ENCODE data around the gene PSMB7. TPM values are rescaled to one million over a fixed set of nuclear protein-coding genes. Genes with fewer than 3 reads are reported as not detected.
A peak's percentile ranks its signal among the peaks of the same experiment; 100 is the strongest.

Gene PSMB7
- total RNA-seq, 1 experiment from 2014 or later: 216 TPM

DNA sequence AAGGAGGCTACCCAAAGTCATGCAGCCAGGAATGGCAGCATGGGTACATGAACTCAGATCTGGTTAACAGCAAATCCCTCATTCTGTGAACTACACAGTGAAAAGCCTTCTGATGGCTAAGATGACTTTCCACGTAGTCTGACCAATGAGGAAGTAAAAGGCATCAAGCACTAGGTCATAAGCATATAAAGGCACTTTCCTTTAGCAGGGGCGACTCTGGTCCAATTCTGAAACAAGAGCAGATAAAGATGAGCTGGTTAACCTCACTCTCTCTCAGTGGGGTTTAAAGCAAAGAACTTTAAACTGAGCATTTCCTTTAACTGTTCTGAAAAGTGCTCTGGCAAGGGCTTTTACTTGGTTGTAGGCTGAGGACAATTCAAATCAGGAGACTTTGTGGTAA, 21.1 kb downstream of the PSMB7 start:
- peaks cover 22% of the 10 kb centered on the region for H3K4me1 ChIP-seq
- no peak overlapping the region for H3K4me3 Mint-ChIP-seq (ENCODE audit: unreplicated experiment)

DNA sequence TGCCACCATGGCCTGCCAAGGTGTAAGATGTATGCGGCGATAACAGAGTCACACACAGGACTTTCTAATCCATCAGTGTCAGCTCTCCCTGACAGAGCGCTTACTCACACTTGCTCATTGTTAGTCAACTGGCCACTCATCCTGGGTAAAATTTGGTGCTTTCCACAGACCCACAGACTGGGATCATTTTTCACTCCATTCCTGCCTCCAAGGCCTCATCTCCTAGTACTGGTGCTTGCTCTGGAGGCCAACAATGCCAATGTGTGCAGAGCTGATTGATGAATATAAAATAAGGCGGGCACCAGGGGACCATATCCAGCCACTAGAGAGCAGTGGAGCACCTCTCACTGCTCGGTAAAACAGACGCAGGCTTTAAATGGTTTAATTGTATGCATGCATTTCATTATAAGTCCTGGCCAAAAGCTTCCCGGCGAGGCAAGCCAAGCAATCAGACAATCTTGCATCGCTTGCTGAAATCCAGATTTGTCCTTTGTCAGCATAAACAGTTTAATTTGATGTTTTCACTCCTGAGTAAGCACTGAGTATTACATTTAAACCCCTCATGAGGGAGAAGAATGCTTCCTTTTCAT, 22.3 kb downstream of the PSMB7 start:
- H3K9me3 ChIP-seq: no peaks in the 10 kb centered on the region
- no peaks in the 10 kb centered on the region for H3K27me3 ChIP-seq (replicated peaks; ENCODE audit: control insufficient read depth, insufficient read depth, low read length)
- Mint-ChIP-seq H3K27me3 (ENCODE audit: insufficient read depth, unreplicated experiment) (no peaks in the 10 kb centered on the region), H3K27ac (ENCODE audit: unreplicated experiment) (no peak overlapping the region), H3K4me3 (ENCODE audit: unreplicated experiment) (no peak overlapping the region), H3K9me3 (ENCODE audit: unreplicated experiment) (no peaks in the 10 kb centered on the region), H3K36me3 (ENCODE audit: insufficient read depth, unreplicated experiment) (peaks cover 46% of the 10 kb centered on the region), H3K4me1 (ENCODE audit: low read depth, unreplicated experiment) (peaks cover 34% of the 10 kb centered on the region)
- CTCF ChIA-PET: no interaction called here
- peaks cover 3% of the 10 kb centered on the region; the same call in 1 of the 2 replicates for H3K36me3 ChIP-seq (ENCODE audit: control insufficient read depth, insufficient read depth, low read length)
- no peak overlapping the region for H3K4me3 ChIP-seq (ENCODE audit: low read depth, low read length)
- no peak for DNase-seq
- H3K4me1 ChIP-seq: peaks cover 28% of the 10 kb centered on the region
- BruUV-seq (replicated peaks): no TSS peak
- POLR2A ChIA-PET: no interaction called here
- intact Hi-C loops (cut with micrococcal nuclease; ENCODE audit: unreplicated experiment): no loop called here
- peak in 1 of 2 experiments; percentile 24 for TF ChIP-seq CTCF (IDR thresholded peaks at IDR 0.05; ENCODE audit: insufficient read depth in 1 of 2, low read depth in 1 of 2, low read length in 1 of 2, severe bottlenecking in 1 of 2, unreplicated experiment in 1 of 2)

More for the DNA sequence above, 21.1 kb downstream of the PSMB7 start:
- no peak for DNase-seq
- CTCF ChIA-PET: no interaction called here
- Histone ChIP-seq H3K36me3 (ENCODE audit: control insufficient read depth, insufficient read depth, low read length) (peaks cover 3% of the 10 kb centered on the region; the same call in 1 of the 2 replicates), H3K9me3 (no peaks in the 10 kb centered on the region), H3K27me3 (replicated peaks; ENCODE audit: control insufficient read depth, insufficient read depth, low read length) (no peaks in the 10 kb centered on the region), H3K4me3 (ENCODE audit: low read depth, low read length) (no peak overlapping the region)
- H3K27ac Mint-ChIP-seq (ENCODE audit: unreplicated experiment): no peak overlapping the region
- BruUV-seq (replicated peaks): no TSS peak
- POLR2A ChIA-PET: no interaction called here
- H3K9me3 Mint-ChIP-seq (ENCODE audit: unreplicated experiment): no peaks in the 10 kb centered on the region
- H3K36me3 Mint-ChIP-seq (ENCODE audit: insufficient read depth, unreplicated experiment): peaks cover 41% of the 10 kb centered on the region
- H3K27me3 Mint-ChIP-seq (ENCODE audit: insufficient read depth, unreplicated experiment): no peaks in the 10 kb centered on the region
- TF ChIP-seq CTCF (IDR thresholded peaks at IDR 0.05; ENCODE audit: insufficient read depth in 1 of 2, low read depth in 1 of 2, low read length in 1 of 2, severe bottlenecking in 1 of 2, unreplicated experiment in 1 of 2): no peak
- H3K4me1 Mint-ChIP-seq (ENCODE audit: low read depth, unreplicated experiment): peaks cover 22% of the 10 kb centered on the region
- intact Hi-C loops (cut with micrococcal nuclease; ENCODE audit: unreplicated experiment): no loop called here

DNA sequence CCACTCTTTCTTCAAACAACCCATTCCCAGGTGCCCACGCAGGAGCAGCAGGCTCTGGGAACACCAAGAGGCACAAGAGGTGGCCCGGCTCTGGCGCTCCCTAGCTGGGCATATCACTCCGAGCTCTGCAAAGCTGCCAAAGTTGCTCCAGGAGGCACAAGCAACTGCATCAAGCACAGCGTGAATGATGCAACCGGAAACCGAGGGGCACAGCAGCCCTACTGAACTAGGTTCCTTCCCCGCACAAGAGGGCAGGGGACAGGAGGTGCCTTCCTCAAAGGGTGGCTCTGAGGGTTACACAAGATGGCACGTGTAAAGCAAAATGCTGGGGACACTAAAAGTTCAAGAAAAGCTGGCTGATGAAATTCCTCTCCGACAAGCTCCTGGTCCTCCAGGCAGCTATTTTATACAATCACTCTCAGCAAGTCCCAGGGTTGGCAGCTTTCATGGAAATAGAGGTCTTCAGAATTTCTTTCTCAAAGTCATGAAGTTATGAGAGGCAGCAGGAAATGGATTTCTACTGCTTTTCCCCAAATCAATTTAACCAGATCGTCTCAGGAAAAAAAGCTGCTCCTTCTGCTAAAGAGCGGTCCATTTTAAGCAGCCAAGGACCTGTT, 22.9 kb downstream of the PSMB7 start:
- H3K4me3 Mint-ChIP-seq (ENCODE audit: unreplicated experiment): no peak overlapping the region
- peaks cover 40% of the 10 kb centered on the region for H3K4me1 Mint-ChIP-seq (ENCODE audit: low read depth, unreplicated experiment)
- intact Hi-C loops (cut with micrococcal nuclease; ENCODE audit: unreplicated experiment): no loop called here
- H3K36me3 ChIP-seq (ENCODE audit: control insufficient read depth, insufficient read depth, low read length): peaks cover 3% of the 10 kb centered on the region; the same call in 1 of the 2 replicates
- no TSS peak for BruUV-seq (replicated peaks)
- H3K9me3 Mint-ChIP-seq (ENCODE audit: unreplicated experiment): no peaks in the 10 kb centered on the region
- no peaks in the 10 kb centered on the region for H3K9me3 ChIP-seq
- ChIA-PET POLR2A (interaction anchor here (1.2 kb wide), 1 partner anchor 15 kb away, joined by 4 read pairs; no protein-coding TSS in a partner anchor), CTCF (interaction anchor here (0.6 kb wide), 2 partner anchors 12 to 144 kb away, joined by 3 to 5 read pairs; no protein-coding TSS in a partner anchor)
- H3K27ac Mint-ChIP-seq (ENCODE audit: unreplicated experiment): no peak overlapping the region
- TF ChIP-seq CTCF (IDR thresholded peaks at IDR 0.05; ENCODE audit: insufficient read depth in 1 of 2, low read depth in 1 of 2, low read length in 1 of 2, severe bottlenecking in 1 of 2, unreplicated experiment in 1 of 2): no peak
- peaks cover 42% of the 10 kb centered on the region for H3K36me3 Mint-ChIP-seq (ENCODE audit: insufficient read depth, unreplicated experiment)
- H3K4me1 ChIP-seq: peaks cover 34% of the 10 kb centered on the region
- H3K27me3 ChIP-seq (replicated peaks; ENCODE audit: control insufficient read depth, insufficient read depth, low read length): no peaks in the 10 kb centered on the region
- no peaks in the 10 kb centered on the region for H3K27me3 Mint-ChIP-seq (ENCODE audit: insufficient read depth, unreplicated experiment)
- H3K4me3 ChIP-seq (ENCODE audit: low read depth, low read length): no peak overlapping the region
- no peak for DNase-seq
